ENCODE results near the gene CALR.

The CALR gene

DNA sequence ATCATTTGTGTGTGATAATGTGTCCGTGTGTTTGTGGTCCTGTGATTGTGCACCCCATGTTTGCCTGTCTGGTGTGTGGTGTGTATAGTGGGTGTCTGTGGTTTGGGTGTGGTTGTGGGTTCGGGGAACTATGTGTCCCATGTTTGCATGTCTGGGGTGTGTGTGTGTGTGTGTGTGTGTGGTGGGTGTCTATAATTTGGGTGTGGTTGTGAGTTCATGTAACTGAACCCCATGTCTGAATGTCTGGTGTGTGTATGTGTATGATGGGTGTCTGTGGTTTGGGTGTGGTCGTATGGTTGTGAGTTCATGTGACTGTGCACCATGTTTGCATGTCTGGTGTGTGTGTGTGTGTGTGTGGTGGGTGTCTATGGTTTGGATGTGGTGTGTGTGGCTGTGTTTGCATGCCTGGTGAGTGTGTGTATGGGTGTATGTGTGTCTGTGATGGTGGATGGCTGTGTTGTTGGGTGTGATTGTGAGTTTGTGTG is 45.8 kb downstream of the CALR start (continued):
- no peak for TF ChIP-seq ZNF624 (tag by site-specific recombination; IDR thresholded peaks at IDR 0.05)
- TF ChIP-seq, protein P1, sequence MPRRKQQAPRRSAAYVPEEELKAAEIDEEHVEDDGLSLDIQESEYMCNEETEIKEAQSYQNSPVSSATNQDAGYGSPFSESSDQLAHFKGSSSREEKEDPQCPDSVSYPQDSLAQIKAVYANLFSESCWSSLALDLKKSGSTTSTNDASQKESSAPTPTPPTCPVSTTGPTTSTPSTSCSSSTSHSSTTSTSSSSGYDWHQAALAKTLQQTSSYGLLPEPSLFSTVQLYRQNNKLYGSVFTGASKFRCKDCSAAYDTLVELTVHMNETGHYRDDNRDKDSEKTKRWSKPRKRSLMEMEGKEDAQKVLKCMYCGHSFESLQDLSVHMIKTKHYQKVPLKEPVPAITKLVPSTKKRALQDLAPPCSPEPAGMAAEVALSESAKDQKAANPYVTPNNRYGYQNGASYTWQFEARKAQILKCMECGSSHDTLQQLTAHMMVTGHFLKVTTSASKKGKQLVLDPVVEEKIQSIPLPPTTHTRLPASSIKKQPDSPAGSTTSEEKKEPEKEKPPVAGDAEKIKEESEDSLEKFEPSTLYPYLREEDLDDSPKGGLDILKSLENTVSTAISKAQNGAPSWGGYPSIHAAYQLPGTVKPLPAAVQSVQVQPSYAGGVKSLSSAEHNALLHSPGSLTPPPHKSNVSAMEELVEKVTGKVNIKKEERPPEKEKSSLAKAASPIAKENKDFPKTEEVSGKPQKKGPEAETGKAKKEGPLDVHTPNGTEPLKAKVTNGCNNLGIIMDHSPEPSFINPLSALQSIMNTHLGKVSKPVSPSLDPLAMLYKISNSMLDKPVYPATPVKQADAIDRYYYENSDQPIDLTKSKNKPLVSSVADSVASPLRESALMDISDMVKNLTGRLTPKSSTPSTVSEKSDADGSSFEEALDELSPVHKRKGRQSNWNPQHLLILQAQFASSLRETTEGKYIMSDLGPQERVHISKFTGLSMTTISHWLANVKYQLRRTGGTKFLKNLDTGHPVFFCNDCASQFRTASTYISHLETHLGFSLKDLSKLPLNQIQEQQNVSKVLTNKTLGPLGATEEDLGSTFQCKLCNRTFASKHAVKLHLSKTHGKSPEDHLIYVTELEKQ (tag by site-specific recombination; IDR thresholded peaks at IDR 0.05; ENCODE audit: borderline replicate concordance): no peak
- no peak for TF ChIP-seq SETDB1 (IDR thresholded peaks at IDR 0.05; ENCODE audit: insufficient read length, low read length)
- TF ChIP-seq GLIS2 (tag by site-specific recombination; IDR thresholded peaks at IDR 0.05): no peak
- no peak for TF ChIP-seq EGR2 (tag by site-specific recombination; IDR thresholded peaks at IDR 0.05; ENCODE audit: low read depth)
- TF ChIP-seq, protein P2, sequence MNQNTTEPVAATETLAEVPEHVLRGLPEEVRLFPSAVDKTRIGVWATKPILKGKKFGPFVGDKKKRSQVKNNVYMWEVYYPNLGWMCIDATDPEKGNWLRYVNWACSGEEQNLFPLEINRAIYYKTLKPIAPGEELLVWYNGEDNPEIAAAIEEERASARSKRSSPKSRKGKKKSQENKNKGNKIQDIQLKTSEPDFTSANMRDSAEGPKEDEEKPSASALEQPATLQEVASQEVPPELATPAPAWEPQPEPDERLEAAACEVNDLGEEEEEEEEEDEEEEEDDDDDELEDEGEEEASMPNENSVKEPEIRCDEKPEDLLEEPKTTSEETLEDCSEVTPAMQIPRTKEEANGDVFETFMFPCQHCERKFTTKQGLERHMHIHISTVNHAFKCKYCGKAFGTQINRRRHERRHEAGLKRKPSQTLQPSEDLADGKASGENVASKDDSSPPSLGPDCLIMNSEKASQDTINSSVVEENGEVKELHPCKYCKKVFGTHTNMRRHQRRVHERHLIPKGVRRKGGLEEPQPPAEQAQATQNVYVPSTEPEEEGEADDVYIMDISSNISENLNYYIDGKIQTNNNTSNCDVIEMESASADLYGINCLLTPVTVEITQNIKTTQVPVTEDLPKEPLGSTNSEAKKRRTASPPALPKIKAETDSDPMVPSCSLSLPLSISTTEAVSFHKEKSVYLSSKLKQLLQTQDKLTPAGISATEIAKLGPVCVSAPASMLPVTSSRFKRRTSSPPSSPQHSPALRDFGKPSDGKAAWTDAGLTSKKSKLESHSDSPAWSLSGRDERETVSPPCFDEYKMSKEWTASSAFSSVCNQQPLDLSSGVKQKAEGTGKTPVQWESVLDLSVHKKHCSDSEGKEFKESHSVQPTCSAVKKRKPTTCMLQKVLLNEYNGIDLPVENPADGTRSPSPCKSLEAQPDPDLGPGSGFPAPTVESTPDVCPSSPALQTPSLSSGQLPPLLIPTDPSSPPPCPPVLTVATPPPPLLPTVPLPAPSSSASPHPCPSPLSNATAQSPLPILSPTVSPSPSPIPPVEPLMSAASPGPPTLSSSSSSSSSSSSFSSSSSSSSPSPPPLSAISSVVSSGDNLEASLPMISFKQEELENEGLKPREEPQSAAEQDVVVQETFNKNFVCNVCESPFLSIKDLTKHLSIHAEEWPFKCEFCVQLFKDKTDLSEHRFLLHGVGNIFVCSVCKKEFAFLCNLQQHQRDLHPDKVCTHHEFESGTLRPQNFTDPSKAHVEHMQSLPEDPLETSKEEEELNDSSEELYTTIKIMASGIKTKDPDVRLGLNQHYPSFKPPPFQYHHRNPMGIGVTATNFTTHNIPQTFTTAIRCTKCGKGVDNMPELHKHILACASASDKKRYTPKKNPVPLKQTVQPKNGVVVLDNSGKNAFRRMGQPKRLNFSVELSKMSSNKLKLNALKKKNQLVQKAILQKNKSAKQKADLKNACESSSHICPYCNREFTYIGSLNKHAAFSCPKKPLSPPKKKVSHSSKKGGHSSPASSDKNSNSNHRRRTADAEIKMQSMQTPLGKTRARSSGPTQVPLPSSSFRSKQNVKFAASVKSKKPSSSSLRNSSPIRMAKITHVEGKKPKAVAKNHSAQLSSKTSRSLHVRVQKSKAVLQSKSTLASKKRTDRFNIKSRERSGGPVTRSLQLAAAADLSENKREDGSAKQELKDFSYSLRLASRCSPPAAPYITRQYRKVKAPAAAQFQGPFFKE (tag by site-specific recombination; IDR thresholded peaks at IDR 0.05; ENCODE audit: borderline replicate concordance): 0 out of 2 replicates have a peak, but pooled peaks have one; percentile 1
- TF ChIP-seq OSR2 (tag by site-specific recombination; IDR thresholded peaks at IDR 0.05): no peak
- no peak for TF ChIP-seq ZNF596 (tag by site-specific recombination; IDR thresholded peaks at IDR 0.05)
- TF ChIP-seq, protein P3, sequence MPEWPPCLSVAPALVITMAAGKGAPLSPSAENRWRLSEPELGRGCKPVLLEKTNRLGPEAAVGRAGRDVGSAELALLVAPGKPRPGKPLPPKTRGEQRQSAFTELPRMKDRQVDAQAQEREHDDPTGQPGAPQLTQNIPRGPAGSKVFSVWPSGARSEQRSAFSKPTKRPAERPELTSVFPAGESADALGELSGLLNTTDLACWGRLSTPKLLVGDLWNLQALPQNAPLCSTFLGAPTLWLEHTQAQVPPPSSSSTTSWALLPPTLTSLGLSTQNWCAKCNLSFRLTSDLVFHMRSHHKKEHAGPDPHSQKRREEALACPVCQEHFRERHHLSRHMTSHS (tag by site-specific recombination; IDR thresholded peaks at IDR 0.05): 0 out of 2 replicates have a peak, but pooled peaks have one; percentile 8
- no peak for TF ChIP-seq RBAK (tag by site-specific recombination; IDR thresholded peaks at IDR 0.05)
- TF ChIP-seq ZNF701 (tag by site-specific recombination; IDR thresholded peaks at IDR 0.05): no peak
- TF ChIP-seq, protein P4, sequence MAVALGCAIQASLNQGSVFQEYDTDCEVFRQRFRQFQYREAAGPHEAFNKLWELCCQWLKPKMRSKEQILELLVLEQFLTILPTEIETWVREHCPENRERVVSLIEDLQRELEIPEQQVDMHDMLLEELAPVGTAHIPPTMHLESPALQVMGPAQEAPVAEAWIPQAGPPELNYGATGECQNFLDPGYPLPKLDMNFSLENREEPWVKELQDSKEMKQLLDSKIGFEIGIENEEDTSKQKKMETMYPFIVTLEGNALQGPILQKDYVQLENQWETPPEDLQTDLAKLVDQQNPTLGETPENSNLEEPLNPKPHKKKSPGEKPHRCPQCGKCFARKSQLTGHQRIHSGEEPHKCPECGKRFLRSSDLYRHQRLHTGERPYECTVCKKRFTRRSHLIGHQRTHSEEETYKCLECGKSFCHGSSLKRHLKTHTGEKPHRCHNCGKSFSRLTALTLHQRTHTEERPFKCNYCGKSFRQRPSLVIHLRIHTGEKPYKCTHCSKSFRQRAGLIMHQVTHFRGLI (tag by site-specific recombination; IDR thresholded peaks at IDR 0.05): no peak
- no peak; the same call in 1 of the 2 replicates for TF ChIP-seq ZNF266 (tag by site-specific recombination; IDR thresholded peaks at IDR 0.05; ENCODE audit: low read depth)
- no peak for TF ChIP-seq ZNF48 (tag by site-specific recombination; IDR thresholded peaks at IDR 0.05)

DNA sequence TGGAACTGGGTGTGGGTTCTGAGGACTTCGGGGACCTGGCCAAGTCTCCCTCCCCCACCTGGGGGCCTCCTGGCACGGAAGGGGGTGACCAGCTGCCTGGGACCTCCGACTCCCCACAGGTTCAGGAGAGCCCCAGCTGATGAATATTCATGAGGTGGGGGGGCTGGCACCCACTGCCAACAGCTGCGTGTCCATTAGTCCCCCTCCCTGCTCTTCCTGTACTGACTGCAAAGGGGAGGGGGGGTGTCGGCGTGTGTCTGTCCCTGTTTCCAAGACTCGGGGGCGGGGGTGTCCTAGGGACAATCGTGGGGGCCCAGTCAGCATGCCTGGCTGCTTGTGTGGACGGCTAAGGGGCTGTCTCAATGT is 46.3 kb downstream of the CALR start:
- CTCF ChIA-PET: interaction anchor here (0.6 to 13.3 kb wide), 9 partner anchors 19 to 604 kb away, joined by 3 to 274 read pairs (median 7); no protein-coding TSS in a partner anchor
- Histone ChIP-seq H3K4me1 (ENCODE audit: control insufficient read depth, insufficient read depth, low read length) (no peaks in the 10 kb centered on the region), H3K9me3 (ENCODE audit: control insufficient read depth, insufficient read depth, low read depth, low read length) (no peaks in the 10 kb centered on the region), H3K27ac (ENCODE audit: extremely low read depth, low read depth, low read length) (no peak overlapping the region), H3K36me3 (ENCODE audit: control insufficient read depth in 2 of 2, insufficient read depth in 1 of 2, low read length in 2 of 2) (no peaks in the 10 kb centered on the region), H3K4me3 (ENCODE audit: low read depth, low read length) (no peak overlapping the region)
- POLR2A ChIA-PET: interaction anchor here (0.5 to 1.2 kb wide), 2 partner anchors 95 to 171 kb away, joined by 3 read pairs; no protein-coding TSS in a partner anchor
- TF ChIP-seq ZNF341 (tag by site-specific recombination; IDR thresholded peaks at IDR 0.05; ENCODE audit: low read depth) (peak; percentile 75), ZNF184 (tag by site-specific recombination; IDR thresholded peaks at IDR 0.05) (no peak), ZNF473 (tag by site-specific recombination; IDR thresholded peaks at IDR 0.05) (no peak)
- TF ChIP-seq, protein P5, sequence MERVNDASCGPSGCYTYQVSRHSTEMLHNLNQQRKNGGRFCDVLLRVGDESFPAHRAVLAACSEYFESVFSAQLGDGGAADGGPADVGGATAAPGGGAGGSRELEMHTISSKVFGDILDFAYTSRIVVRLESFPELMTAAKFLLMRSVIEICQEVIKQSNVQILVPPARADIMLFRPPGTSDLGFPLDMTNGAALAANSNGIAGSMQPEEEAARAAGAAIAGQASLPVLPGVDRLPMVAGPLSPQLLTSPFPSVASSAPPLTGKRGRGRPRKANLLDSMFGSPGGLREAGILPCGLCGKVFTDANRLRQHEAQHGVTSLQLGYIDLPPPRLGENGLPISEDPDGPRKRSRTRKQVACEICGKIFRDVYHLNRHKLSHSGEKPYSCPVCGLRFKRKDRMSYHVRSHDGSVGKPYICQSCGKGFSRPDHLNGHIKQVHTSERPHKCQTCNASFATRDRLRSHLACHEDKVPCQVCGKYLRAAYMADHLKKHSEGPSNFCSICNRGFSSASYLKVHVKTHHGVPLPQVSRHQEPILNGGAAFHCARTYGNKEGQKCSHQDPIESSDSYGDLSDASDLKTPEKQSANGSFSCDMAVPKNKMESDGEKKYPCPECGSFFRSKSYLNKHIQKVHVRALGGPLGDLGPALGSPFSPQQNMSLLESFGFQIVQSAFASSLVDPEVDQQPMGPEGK (tag by site-specific recombination; IDR thresholded peaks at IDR 0.05): 0 out of 2 replicates have a peak, but pooled peaks have one; percentile 41
- TF ChIP-seq, protein P6, sequence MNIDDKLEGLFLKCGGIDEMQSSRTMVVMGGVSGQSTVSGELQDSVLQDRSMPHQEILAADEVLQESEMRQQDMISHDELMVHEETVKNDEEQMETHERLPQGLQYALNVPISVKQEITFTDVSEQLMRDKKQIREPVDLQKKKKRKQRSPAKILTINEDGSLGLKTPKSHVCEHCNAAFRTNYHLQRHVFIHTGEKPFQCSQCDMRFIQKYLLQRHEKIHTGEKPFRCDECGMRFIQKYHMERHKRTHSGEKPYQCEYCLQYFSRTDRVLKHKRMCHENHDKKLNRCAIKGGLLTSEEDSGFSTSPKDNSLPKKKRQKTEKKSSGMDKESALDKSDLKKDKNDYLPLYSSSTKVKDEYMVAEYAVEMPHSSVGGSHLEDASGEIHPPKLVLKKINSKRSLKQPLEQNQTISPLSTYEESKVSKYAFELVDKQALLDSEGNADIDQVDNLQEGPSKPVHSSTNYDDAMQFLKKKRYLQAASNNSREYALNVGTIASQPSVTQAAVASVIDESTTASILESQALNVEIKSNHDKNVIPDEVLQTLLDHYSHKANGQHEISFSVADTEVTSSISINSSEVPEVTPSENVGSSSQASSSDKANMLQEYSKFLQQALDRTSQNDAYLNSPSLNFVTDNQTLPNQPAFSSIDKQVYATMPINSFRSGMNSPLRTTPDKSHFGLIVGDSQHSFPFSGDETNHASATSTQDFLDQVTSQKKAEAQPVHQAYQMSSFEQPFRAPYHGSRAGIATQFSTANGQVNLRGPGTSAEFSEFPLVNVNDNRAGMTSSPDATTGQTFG (tag by site-specific recombination; IDR thresholded peaks at IDR 0.05; ENCODE audit: borderline replicate concordance): no peak
